Activated CD8-positive, alpha-beta memory T cell treated with anti-CD3 and anti-CD28 coated beads for 36 hours (primary cell): Measurements from ENCODE around the gene LRCH1. TPM values are rescaled to one million over a fixed set of nuclear protein-coding genes. Genes with fewer than 3 reads are reported as not detected.

Source experiments
- CTCF ChIA-PET: fragments of 350-600 bp; sonication (Branson Sonifier 250); formaldehyde crosslinking; loops from one replicate; lab custom pipeline; 2021; ENCODE audit warnings: antibody characterized with exemption; lab: Charles Lee
- POLR2A ChIA-PET: fragments of 350-600 bp; sonication (Branson Sonifier 250); formaldehyde crosslinking; loops from one replicate; lab custom pipeline; 2021; ENCODE audit warnings: antibody characterized with exemption; lab: Charles Lee
- total RNA-seq, 2 experiments: library from RNA; stranded (reverse); gene quantifications; one replicate each; pipeline ENCODE4 v1.2.3, GENCODE V29; 2021

LRCH1 gene
- total RNA-seq, 2 experiments from 2014 or later, result 16.1 to 16.5 TPM

- POLR2A ChIA-PET, result interaction anchor here (0.7 to 1.3 kb wide), 2 partner anchors 21 to 1299 kb away, joined by 3 read pairs; partner anchors contain the start of gene MED4
- CTCF ChIA-PET, result no interaction called here
These were observed 242.4 kb downstream of the LRCH1 start for GRCh38 chr13:46795321-46795720.

GRCh38 chr13:46796129-46796514 is 243.2 kb downstream of the LRCH1 start:
- ChIA-PET POLR2A (interaction anchor here (0.6 to 1.3 kb wide), 2 partner anchors 243 to 1298 kb away, joined by 3 read pairs; partner anchors contain the start of genes LRCH1 and MED4), CTCF (no interaction called here)

GRCh38 chr13:46796515-46797474 is 243.8 kb downstream of the LRCH1 start, which contains the start of gene ESD:
TSS of gene ESD (minus strand) at chr13:46797161. CDS start at chr13:46791413, 5,748 bp downstream.
- ChIA-PET POLR2A (interaction anchor here (0.6 to 1.3 kb wide), 3 partner anchors 243 to 1298 kb away, joined by 3 read pairs; partner anchors contain the start of genes LRCH1 and MED4), CTCF (no interaction called here)

- ChIA-PET POLR2A (interaction anchor here (0.8 kb wide), 1 partner anchor 244 kb away, joined by 3 read pairs; no protein-coding TSS in a partner anchor), CTCF (no interaction called here)
These were observed 244.7 kb downstream of the LRCH1 start for GRCh38 chr13:46797501-46798237.

- POLR2A ChIA-PET, result no interaction called here
These were observed 246.2 kb downstream of the LRCH1 start for GRCh38 chr13:46799139-46799538.

DNA sequence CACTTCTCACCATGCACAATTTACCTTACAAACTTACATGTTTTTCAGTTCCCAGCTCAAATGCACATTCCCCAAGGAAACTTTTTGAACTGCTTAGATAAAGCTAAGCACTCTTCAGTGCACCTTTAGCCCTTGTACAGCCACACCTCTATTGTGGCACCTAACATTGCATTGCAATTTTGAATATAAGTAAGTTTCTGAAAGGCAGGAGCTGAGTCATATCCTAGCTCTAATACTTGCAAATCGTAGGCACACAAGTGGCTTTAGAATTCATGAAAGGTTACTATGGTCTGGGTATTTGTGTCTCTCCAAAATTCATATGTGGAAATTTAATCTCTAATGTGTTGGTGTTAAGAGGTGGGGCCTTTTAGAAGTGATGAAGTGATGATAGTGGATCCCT is 248.9 kb downstream of the LRCH1 start:
- CTCF ChIA-PET, result no interaction called here
- POLR2A ChIA-PET, result no interaction called here

More at GRCh38 chr13:46799139-46799538, 246.2 kb downstream of the LRCH1 start:
- CTCF ChIA-PET, result no interaction called here

Other genes with a start within 250 kb of the LRCH1 start
- gene RUBCNL, start 165.9 kb upstream of the LRCH1 start, total RNA-seq, result under 1 TPM; 0.15 to 0.23 TPM
- gene ESD, start 244.0 kb downstream of the LRCH1 start, total RNA-seq, result 100 to 1,000 TPM in 1 of 2 experiments, 10 to 100 TPM in 1; 95.7 to 104 TPM